ENCODE results near the gene ACSL5. TPM values are rescaled to one million over a fixed set of nuclear protein-coding genes. Genes with fewer than 3 reads are reported as not detected.
"Not testable (repeated sequence)": the region's sequence is repeated elsewhere in the genome, so short reads cannot be mapped to it uniquely, and the experiment has no call there.

The ACSL5 gene
- total and polyA plus RNA-seq, 2 experiments from 2014 or later: not detected

GRCh38 chr10:112394475-112394875 lies 20.6 kb downstream of the ACSL5 start:
- Histone ChIP-seq H3K9me3 (ENCODE audit: low read depth) (no peaks in the 10 kb centered on the region), H3K36me3 (no peaks in the 10 kb centered on the region), H3K27ac (no peak overlapping the region), H3K4me1 (ENCODE audit: low read depth) (no peaks in the 10 kb centered on the region), H3K4me3 (no peak overlapping the region), H3K27me3 (peaks cover 5% of the 10 kb centered on the region)
- DNase-seq (ENCODE audit: low read depth in 1 of 2, low spot score in 1 of 2): no peak
- TF ChIP-seq CTCF (IDR thresholded peaks at IDR 0.05; ENCODE audit: low read depth, low read length): no peak

- TF ChIP-seq CTCF (IDR thresholded peaks at IDR 0.05; ENCODE audit: low read depth, low read length): no peak
- Histone ChIP-seq H3K27ac (no peak overlapping the region), H3K4me1 (ENCODE audit: low read depth) (no peaks in the 10 kb centered on the region), H3K36me3 (no peaks in the 10 kb centered on the region), H3K9me3 (ENCODE audit: low read depth) (no peaks in the 10 kb centered on the region), H3K27me3 (peaks cover 5% of the 10 kb centered on the region), H3K4me3 (no peak overlapping the region)
- DNase-seq (ENCODE audit: low read depth in 1 of 2, low spot score in 1 of 2): no peak
Observed at GRCh38 chr10:112395809-112396530, 22.1 kb downstream of the ACSL5 start.

GRCh38 chr10:112397592-112397991 lies 23.7 kb downstream of the ACSL5 start:
- no peak overlapping the region for H3K4me3 ChIP-seq
- TF ChIP-seq CTCF (IDR thresholded peaks at IDR 0.05; ENCODE audit: low read depth, low read length): no peak
- H3K27me3 ChIP-seq: peaks cover 5% of the 10 kb centered on the region
- H3K36me3 ChIP-seq: no peaks in the 10 kb centered on the region
- no peaks in the 10 kb centered on the region for H3K9me3 ChIP-seq (ENCODE audit: low read depth)
- no peak for DNase-seq (ENCODE audit: low read depth in 1 of 2, low spot score in 1 of 2)
- no peak overlapping the region for H3K27ac ChIP-seq
- H3K4me1 ChIP-seq (ENCODE audit: low read depth): no peaks in the 10 kb centered on the region

GRCh38 chr10:112402917-112403316 lies 29.0 kb downstream of the ACSL5 start:
- Histone ChIP-seq H3K27ac (no peak overlapping the region), H3K27me3 (no peaks in the 10 kb centered on the region), H3K4me3 (no peak overlapping the region), H3K4me1 (ENCODE audit: low read depth) (no peaks in the 10 kb centered on the region), H3K9me3 (ENCODE audit: low read depth) (no peaks in the 10 kb centered on the region), H3K36me3 (no peaks in the 10 kb centered on the region)
- TF ChIP-seq CTCF (IDR thresholded peaks at IDR 0.05; ENCODE audit: low read depth, low read length): no peak
- DNase-seq (ENCODE audit: low read depth in 1 of 2, low spot score in 1 of 2): no peak

- Histone ChIP-seq H3K27ac (no peak overlapping the region), H3K27me3 (no peaks in the 10 kb centered on the region)
- TF ChIP-seq CTCF (IDR thresholded peaks at IDR 0.05; ENCODE audit: low read depth, low read length): no peak
Observed at GRCh38 chr10:112404617-112405016, 30.7 kb downstream of the ACSL5 start.

GRCh38 chr10:112406806-112407205 lies 32.9 kb downstream of the ACSL5 start:
- H3K4me3 ChIP-seq; H3K36me3 ChIP-seq; H3K9me3 ChIP-seq (ENCODE audit: low read depth); H3K27ac ChIP-seq; H3K27me3 ChIP-seq; DNase-seq (ENCODE audit: low read depth in 1 of 2, low spot score in 1 of 2); H3K4me1 ChIP-seq (ENCODE audit: low read depth): not testable (repeated sequence)

More at GRCh38 chr10:112404617-112405016, 30.7 kb downstream of the ACSL5 start:
- H3K9me3 ChIP-seq (ENCODE audit: low read depth): no peaks in the 10 kb centered on the region
- no peaks in the 10 kb centered on the region for H3K4me1 ChIP-seq (ENCODE audit: low read depth)
- no peak overlapping the region for H3K4me3 ChIP-seq
- no peak for DNase-seq (ENCODE audit: low read depth in 1 of 2, low spot score in 1 of 2)
- H3K36me3 ChIP-seq: no peaks in the 10 kb centered on the region

Measured in cardiac muscle cell (in vitro differentiated cells and primary cell).